Activated CD4-positive, alpha-beta T cell treated with anti-CD3 and anti-CD28 coated beads, Interleukin-2, Interleukin-6, amounts not matched to agents 100 ng/mL and 50 ng/mL, durations not matched to agents 16 hours and 8 hours (primary cell): ENCODE results near the gene ABHD5.

Experiments
- DNase-seq: peaks from one replicate; pipeline ENCODE4 v3.0.0-alpha.2; 2020

Gene ABHD5

GRCh38 chr3:43759297-43759782, 68.6 kb downstream of the ABHD5 start:
- DNase-seq, result peak; percentile 6

- DNase-seq, result no peak
These were observed 69.2 kb downstream of the ABHD5 start for GRCh38 chr3:43759938-43760337.

GRCh38 chr3:43760938-43761337, 70.2 kb downstream of the ABHD5 start:
- DNase-seq, result no peak

GRCh38 chr3:43762451-43762850, 71.7 kb downstream of the ABHD5 start:
- no peak for DNase-seq

GRCh38 chr3:43764056-43764455, 73.3 kb downstream of the ABHD5 start:
- no peak for DNase-seq

- no peak for DNase-seq
These were observed 73.7 kb downstream of the ABHD5 start for GRCh38 chr3:43764471-43764870.

- no peak for DNase-seq
These were observed 74.8 kb downstream of the ABHD5 start for GRCh38 chr3:43765521-43765971.

- DNase-seq, result no peak
These were observed 76.1 kb downstream of the ABHD5 start for GRCh38 chr3:43766672-43767465.

GRCh38 chr3:43768381-43768973, 77.7 kb downstream of the ABHD5 start:
- DNase-seq, result no peak

- peak; percentile 79 for DNase-seq
These were observed 78.6 kb downstream of the ABHD5 start for GRCh38 chr3:43769097-43769884.

- peak; percentile 5 for DNase-seq
These were observed 79.2 kb downstream of the ABHD5 start for GRCh38 chr3:43769885-43770425.

- peak; percentile 24 for DNase-seq
These were observed 79.8 kb downstream of the ABHD5 start for GRCh38 chr3:43770426-43771103.

GRCh38 chr3:43771610-43772009, 80.9 kb downstream of the ABHD5 start:
- no peak for DNase-seq

GRCh38 chr3:43773273-43774094, 82.7 kb downstream of the ABHD5 start:
- DNase-seq, result no peak

- DNase-seq, result no peak
These were observed 84.1 kb downstream of the ABHD5 start for GRCh38 chr3:43774799-43775198.

GRCh38 chr3:43776101-43776500, 85.4 kb downstream of the ABHD5 start:
- no peak for DNase-seq

- DNase-seq, result no peak
These were observed 89.1 kb downstream of the ABHD5 start for GRCh38 chr3:43779850-43780249.

- no peak for DNase-seq
These were observed 91.8 kb downstream of the ABHD5 start for GRCh38 chr3:43782541-43782940.
